ENCODE measurements around the gene MTHFD1.

MTHFD1 gene

GRCh38 chr14:64416348-64416932, 28.3 kb downstream of the MTHFD1 start:
- ATAC-seq (ENCODE audit: low read depth), result no peak
- Histone ChIP-seq H3K4me1 (ENCODE audit: insufficient read depth, poor library complexity, severe bottlenecking) (peaks cover 12% of the 10 kb centered on the region), H3K4me3 (ENCODE audit: severe bottlenecking) (no peak overlapping the region), H3K36me3 (ENCODE audit: low read depth) (peaks cover 100% of the 10 kb centered on the region), H3K9me3 (ENCODE audit: severe bottlenecking) (no peaks in the 10 kb centered on the region), H3K27ac (ENCODE audit: poor library complexity, severe bottlenecking) (no peak overlapping the region), H3K27me3 (ENCODE audit: insufficient read depth, poor library complexity, severe bottlenecking) (no peaks in the 10 kb centered on the region)
- no peak for DNase-seq (ENCODE audit: low spot score)
- no peak for TF ChIP-seq CTCF (IDR thresholded peaks at IDR 0.05; ENCODE audit: poor library complexity, severe bottlenecking)

- no peak overlapping the region for H3K4me3 ChIP-seq (ENCODE audit: severe bottlenecking)
- DNase-seq (ENCODE audit: low spot score), result no peak
- no peak for TF ChIP-seq CTCF (IDR thresholded peaks at IDR 0.05; ENCODE audit: poor library complexity, severe bottlenecking)
- H3K36me3 ChIP-seq (ENCODE audit: low read depth), result peaks cover 99% of the 10 kb centered on the region
- H3K27me3 ChIP-seq (ENCODE audit: insufficient read depth, poor library complexity, severe bottlenecking), result no peaks in the 10 kb centered on the region
- ATAC-seq (ENCODE audit: low read depth), result no peak
- peaks cover 12% of the 10 kb centered on the region for H3K4me1 ChIP-seq (ENCODE audit: insufficient read depth, poor library complexity, severe bottlenecking)
- no peak overlapping the region for H3K27ac ChIP-seq (ENCODE audit: poor library complexity, severe bottlenecking)
- no peaks in the 10 kb centered on the region for H3K9me3 ChIP-seq (ENCODE audit: severe bottlenecking)
These were observed 29.1 kb downstream of the MTHFD1 start for GRCh38 chr14:64417055-64417770.

- H3K4me1 ChIP-seq (ENCODE audit: insufficient read depth, poor library complexity, severe bottlenecking), result peaks cover 12% of the 10 kb centered on the region
- no peak overlapping the region for H3K4me3 ChIP-seq (ENCODE audit: severe bottlenecking)
- no peak for TF ChIP-seq CTCF (IDR thresholded peaks at IDR 0.05; ENCODE audit: poor library complexity, severe bottlenecking)
- H3K9me3 ChIP-seq (ENCODE audit: severe bottlenecking), result no peaks in the 10 kb centered on the region
- ATAC-seq (ENCODE audit: low read depth) (no peak), DNase-seq (ENCODE audit: low spot score) (no peak)
- H3K27ac ChIP-seq (ENCODE audit: poor library complexity, severe bottlenecking), result no peak overlapping the region
- no peaks in the 10 kb centered on the region for H3K27me3 ChIP-seq (ENCODE audit: insufficient read depth, poor library complexity, severe bottlenecking)
- H3K36me3 ChIP-seq (ENCODE audit: low read depth), result peaks cover 99% of the 10 kb centered on the region
These were observed 29.6 kb downstream of the MTHFD1 start for GRCh38 chr14:64417771-64418125.

GRCh38 chr14:64419003-64419402, 30.9 kb downstream of the MTHFD1 start:
- H3K36me3 ChIP-seq (ENCODE audit: low read depth), result peaks cover 99% of the 10 kb centered on the region

More at GRCh38 chr14:64419003-64419402, 30.9 kb downstream of the MTHFD1 start:
- Histone ChIP-seq H3K4me3 (ENCODE audit: severe bottlenecking) (no peak overlapping the region), H3K4me1 (ENCODE audit: insufficient read depth, poor library complexity, severe bottlenecking) (peaks cover 12% of the 10 kb centered on the region), H3K27ac (ENCODE audit: poor library complexity, severe bottlenecking) (no peak overlapping the region), H3K27me3 (ENCODE audit: insufficient read depth, poor library complexity, severe bottlenecking) (no peaks in the 10 kb centered on the region), H3K9me3 (ENCODE audit: severe bottlenecking) (no peaks in the 10 kb centered on the region)
- no peak for DNase-seq (ENCODE audit: low spot score)
- no peak for ATAC-seq (ENCODE audit: low read depth)
- no peak for TF ChIP-seq CTCF (IDR thresholded peaks at IDR 0.05; ENCODE audit: poor library complexity, severe bottlenecking)
